Transverse colon (tissue), 4 donors: ENCODE results near the gene LHFPL6.

Source experiments
- EP300 ChIP-seq: sonication (generic); formaldehyde crosslinking; IDR thresholded peaks from one replicate; pipeline ENCODE4 v1.6.1; 2017; ENCODE audit warnings: antibody characterized with exemption, low read depth
- POLR2A ChIP-seq: fragments of 450-650 bp; IDR thresholded peaks from one replicate; pipeline ENCODE4 v1.6.1; 2016; ENCODE audit warnings: antibody characterized with exemption, mild to moderate bottlenecking, moderate library complexity
- POLR2AphosphoS5 ChIP-seq, 3 donors: sonication (generic); formaldehyde crosslinking; IDR thresholded peaks; one replicate each; pipeline ENCODE4 v1.6.1; 2016; ENCODE audit warnings: antibody characterized with exemption in 3 of 3
- TF ChIP-seq, protein P1 (sequence below), 5 experiments: fragments of 200-600 bp in 3 of 5; fragments of 450-650 bp in 2 of 5; sonication (generic) in 3 of 5; IDR thresholded peaks; 1 replicate in 2 of 5; 2 replicates in 3 of 5; pipeline ENCODE4 v1.5.1; 2016 to 2017; ENCODE audit warnings: antibody characterized with exemption in 5 of 5, inconsistent platforms in 3 of 5, mild to moderate bottlenecking in 2 of 5, moderate library complexity in 1 of 5

DNA sequence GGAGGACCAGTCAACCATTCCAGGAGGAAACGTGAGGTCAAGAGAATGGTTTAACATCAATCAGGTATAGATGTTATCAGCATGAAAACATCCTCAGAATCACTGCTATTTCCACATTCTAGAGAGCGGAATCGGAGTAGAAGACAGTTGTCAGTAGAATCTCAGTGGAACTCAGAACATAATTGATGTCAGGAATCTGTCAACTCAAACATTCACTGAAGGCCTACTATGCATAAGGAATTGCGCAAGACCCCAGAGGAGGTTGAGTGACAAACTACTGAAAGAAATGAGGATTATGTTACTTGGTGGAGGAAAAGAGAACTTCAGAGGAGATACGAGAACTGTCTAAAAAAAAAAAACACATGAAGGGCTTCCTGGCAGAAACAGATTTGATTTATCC, 97.8 kb downstream of the LHFPL6 start:
- TF ChIP-seq, protein P1, sequence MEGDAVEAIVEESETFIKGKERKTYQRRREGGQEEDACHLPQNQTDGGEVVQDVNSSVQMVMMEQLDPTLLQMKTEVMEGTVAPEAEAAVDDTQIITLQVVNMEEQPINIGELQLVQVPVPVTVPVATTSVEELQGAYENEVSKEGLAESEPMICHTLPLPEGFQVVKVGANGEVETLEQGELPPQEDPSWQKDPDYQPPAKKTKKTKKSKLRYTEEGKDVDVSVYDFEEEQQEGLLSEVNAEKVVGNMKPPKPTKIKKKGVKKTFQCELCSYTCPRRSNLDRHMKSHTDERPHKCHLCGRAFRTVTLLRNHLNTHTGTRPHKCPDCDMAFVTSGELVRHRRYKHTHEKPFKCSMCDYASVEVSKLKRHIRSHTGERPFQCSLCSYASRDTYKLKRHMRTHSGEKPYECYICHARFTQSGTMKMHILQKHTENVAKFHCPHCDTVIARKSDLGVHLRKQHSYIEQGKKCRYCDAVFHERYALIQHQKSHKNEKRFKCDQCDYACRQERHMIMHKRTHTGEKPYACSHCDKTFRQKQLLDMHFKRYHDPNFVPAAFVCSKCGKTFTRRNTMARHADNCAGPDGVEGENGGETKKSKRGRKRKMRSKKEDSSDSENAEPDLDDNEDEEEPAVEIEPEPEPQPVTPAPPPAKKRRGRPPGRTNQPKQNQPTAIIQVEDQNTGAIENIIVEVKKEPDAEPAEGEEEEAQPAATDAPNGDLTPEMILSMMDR (IDR thresholded peaks at IDR 0.05): no peak
- TF ChIP-seq POLR2A: no peak
- no peak for TF ChIP-seq EP300
- TF ChIP-seq POLR2AphosphoS5 (IDR thresholded peaks at IDR 0.05): no peak
